Transverse colon (tissue), 4 donors: ENCODE data around the gene GRXCR1.

Experiments used
- CTCF ChIP-seq, 5 experiments: fragments of 200-600 bp in 3 of 5; fragments of 450-650 bp in 2 of 5; sonication (generic) in 3 of 5; IDR thresholded peaks; 1 replicate in 2 of 5; 2 replicates in 3 of 5; pipeline ENCODE4 v1.5.1; 2016 to 2017; ENCODE audit warnings: antibody characterized with exemption in 5 of 5, inconsistent platforms in 3 of 5, mild to moderate bottlenecking in 2 of 5, moderate library complexity in 1 of 5
- EP300 ChIP-seq: sonication (generic); formaldehyde crosslinking; IDR thresholded peaks from one replicate; pipeline ENCODE4 v1.6.1; 2017; ENCODE audit warnings: antibody characterized with exemption, low read depth
- POLR2A ChIP-seq: fragments of 450-650 bp; IDR thresholded peaks from one replicate; pipeline ENCODE4 v1.6.1; 2016; ENCODE audit warnings: antibody characterized with exemption, mild to moderate bottlenecking, moderate library complexity
- POLR2AphosphoS5 ChIP-seq, 3 donors: sonication (generic); formaldehyde crosslinking; IDR thresholded peaks; one replicate each; pipeline ENCODE4 v1.6.1; 2016; ENCODE audit warnings: antibody characterized with exemption in 3 of 3

- TF ChIP-seq CTCF (IDR thresholded peaks at IDR 0.05) (no peak), POLR2A (no peak), POLR2AphosphoS5 (IDR thresholded peaks at IDR 0.05) (no peak), EP300 (no peak)
These were observed 36.7 kb upstream of the GRXCR1 start for GRCh38 chr4:42855779-42856178.
